H9 (cell line): Measurements from ENCODE around the gene MYRIP. TPM values are rescaled to one million over a fixed set of nuclear protein-coding genes. Genes with fewer than 3 reads are reported as not detected.
"Not testable (repeated sequence)": the region's sequence is repeated elsewhere in the genome, so short reads cannot be mapped to it uniquely, and the experiment has no call there.

Source experiments
- DNase-seq: peaks from one replicate; pipeline ENCODE4 v3.0.0-alpha.2; 2017
- H2AFZ ChIP-seq: one replicate; pipeline ENCODE4 v1.6.1; 2013; ENCODE audit warnings: mild to moderate bottlenecking, low read length, control low read depth, moderate library complexity
- H2AK5ac ChIP-seq: 2 replicates; pipeline ENCODE4 v1.6.1; 2013; ENCODE audit warnings: low read length, control low read depth, mixed read lengths; ENCODE audit not compliant: insufficient read length
- H2BK120ac ChIP-seq: one replicate; pipeline ENCODE4 v1.6.1; 2013; ENCODE audit warnings: low read depth, mild to moderate bottlenecking, low read length, control low read depth, inconsistent platforms; ENCODE audit not compliant: poor library complexity, severe bottlenecking
- H2BK12ac ChIP-seq: 2 replicates; pipeline ENCODE4 v1.6.1; 2013; ENCODE audit warnings: low read length, control low read depth, mixed read lengths, low read depth; ENCODE audit not compliant: insufficient read length
- H2BK15ac ChIP-seq: 2 replicates; pipeline ENCODE4 v1.6.1; 2013; ENCODE audit warnings: low read depth, low read length, control low read depth
- H2BK20ac ChIP-seq: one replicate; pipeline ENCODE4 v1.6.1; 2013; ENCODE audit warnings: low read depth, mild to moderate bottlenecking, low read length, control low read depth, inconsistent platforms; ENCODE audit not compliant: poor library complexity, severe bottlenecking
- H2BK5ac ChIP-seq: 2 replicates; pipeline ENCODE4 v1.6.1; 2013; ENCODE audit warnings: low read length, control low read depth, mixed read lengths; ENCODE audit not compliant: insufficient read length
- H3K14ac ChIP-seq: 2 replicates; pipeline ENCODE4 v1.6.1; 2013; ENCODE audit warnings: low read length, control low read depth; ENCODE audit not compliant: insufficient read depth
- H3K18ac ChIP-seq: 2 replicates; pipeline ENCODE4 v1.6.1; 2013; ENCODE audit warnings: low read depth, mild to moderate bottlenecking, mixed read lengths, low read length, control low read depth; ENCODE audit not compliant: insufficient read length
- H3K23ac ChIP-seq: 2 replicates; pipeline ENCODE4 v1.6.1; 2013; ENCODE audit warnings: low read length, control low read depth, mixed read lengths, low read depth; ENCODE audit not compliant: insufficient read length
- H3K23me2 ChIP-seq: 2 replicates; pipeline ENCODE4 v1.6.1; 2013; ENCODE audit warnings: low read depth, mild to moderate bottlenecking, mixed read lengths, low read length, control low read depth; ENCODE audit not compliant: insufficient read length, poor library complexity, severe bottlenecking
- H3K27ac ChIP-seq: 2 replicates; pipeline ENCODE4 v1.5.1; 2013; ENCODE audit warnings: low read length, control low read depth, mixed read lengths, low read depth; ENCODE audit not compliant: insufficient read length
- H3K27me3 ChIP-seq: 2 replicates; pipeline ENCODE4 v1.6.1; 2013; ENCODE audit warnings: low read length, control low read depth, inconsistent platforms; ENCODE audit not compliant: insufficient read depth
- H3K4ac ChIP-seq: 2 replicates; pipeline ENCODE4 v1.6.1; 2013; ENCODE audit warnings: low read depth, mild to moderate bottlenecking, control low read depth, inconsistent platforms, low read length, moderate library complexity
- H3K4me1 ChIP-seq: 2 replicates; pipeline ENCODE4 v1.6.1; 2013; ENCODE audit warnings: low read length, control low read depth, inconsistent platforms; ENCODE audit not compliant: insufficient read depth
- H3K4me2 ChIP-seq: 2 replicates; pipeline ENCODE4 v1.6.1; 2013; ENCODE audit warnings: low read length, control low read depth, mixed read lengths; ENCODE audit not compliant: insufficient read length, insufficient read depth
- H3K56ac ChIP-seq: 2 replicates; pipeline ENCODE4 v1.6.1; 2013; ENCODE audit warnings: low read depth, mild to moderate bottlenecking, mixed read lengths, low read length, control low read depth; ENCODE audit not compliant: insufficient read length
- H3K79me1 ChIP-seq: 2 replicates; pipeline ENCODE4 v1.6.1; 2013; ENCODE audit warnings: low read depth, mild to moderate bottlenecking, moderate library complexity, low read length, control low read depth, inconsistent platforms; ENCODE audit not compliant: insufficient read depth, poor library complexity, severe bottlenecking
- H3K79me2 ChIP-seq: 2 replicates; pipeline ENCODE4 v1.6.1; 2013; ENCODE audit warnings: low read length, control low read depth, inconsistent platforms; ENCODE audit not compliant: insufficient read depth
- H3K9ac ChIP-seq: 2 replicates; pipeline ENCODE4 v1.6.1; 2013; ENCODE audit warnings: low read length, control low read depth, mixed read lengths; ENCODE audit not compliant: insufficient read length; ENCODE audit errors: extremely low read depth
- H3K9me3 ChIP-seq: one replicate; pipeline ENCODE4 v1.6.1; 2013; ENCODE audit warnings: low read depth, low read length, inconsistent platforms; ENCODE audit not compliant: control insufficient read depth
- H3T11ph ChIP-seq: one replicate; pipeline ENCODE4 v1.6.1; 2013; ENCODE audit warnings: mild to moderate bottlenecking, low read length, control low read depth, inconsistent platforms
- H4K20me1 ChIP-seq: one replicate; pipeline ENCODE4 v1.6.1; 2013; ENCODE audit not compliant: control insufficient read depth, insufficient read length, insufficient read depth
- H4K5ac ChIP-seq: 2 replicates; pipeline ENCODE4 v1.6.1; 2013; ENCODE audit warnings: low read depth, mild to moderate bottlenecking, mixed read lengths, low read length, control low read depth; ENCODE audit not compliant: insufficient read length
- H4K8ac ChIP-seq: replicated peaks from 2 replicates; pipeline ENCODE4 v1.6.1; 2013; ENCODE audit warnings: low read length, control low read depth, mixed read lengths, low read depth; ENCODE audit not compliant: insufficient read length
- H4K91ac ChIP-seq: 2 replicates; pipeline ENCODE4 v1.6.1; 2013; ENCODE audit warnings: low read depth, mild to moderate bottlenecking, moderate library complexity, mixed read lengths, low read length, control low read depth; ENCODE audit not compliant: insufficient read length
- H3K27ac Mint-ChIP-seq, 3 experiments: 2 replicates in 2 of 3; 3 replicates in 1 of 3; pipeline ENCODE4 v1.8.0; 2020 to 2021; ENCODE audit warnings: mixed read lengths in 3 of 3, mild to moderate bottlenecking in 1 of 3, moderate library complexity in 1 of 3
- H3K27me3 Mint-ChIP-seq: 2 replicates; pipeline ENCODE4 v1.8.0; 2021; ENCODE audit warnings: low read depth, mild to moderate bottlenecking, moderate library complexity, mixed read lengths
- H3K36me3 Mint-ChIP-seq, 3 experiments: 2 replicates in 2 of 3; 3 replicates in 1 of 3; pipeline ENCODE4 v1.8.0; 2020 to 2021; ENCODE audit warnings: low read depth in 3 of 3, mixed read lengths in 3 of 3; ENCODE audit not compliant: insufficient read depth in 1 of 3
- H3K4me1 Mint-ChIP-seq, 2 experiments: 2 replicates each; pipeline ENCODE4 v1.8.0; 2020; ENCODE audit warnings: mixed read lengths in 2 of 2
- H3K4me3 Mint-ChIP-seq, 2 experiments: 2 replicates in 1 of 2; 3 replicates in 1 of 2; pipeline ENCODE4 v1.8.0; 2020 to 2021; ENCODE audit warnings: mild to moderate bottlenecking in 2 of 2, mixed read lengths in 2 of 2, moderate library complexity in 1 of 2
- H3K9me3 Mint-ChIP-seq, 2 experiments: 2 replicates in 1 of 2; 3 replicates in 1 of 2; pipeline ENCODE4 v1.8.0; 2020; ENCODE audit warnings: mild to moderate bottlenecking in 2 of 2, mixed read lengths in 2 of 2, moderate library complexity in 1 of 2
- WGBS: extraction: QIAGEN DNeasy Blood & Tissue Kit; methylation state at CpG from one replicate; pipeline ENCODE4 v1.1.7; 2013; ENCODE audit warnings: missing lambda C conversion rate, low lambda C conversion rate, mixed read lengths; ENCODE audit not compliant: insufficient read length; ENCODE audit errors: extremely low coverage; 5-methylcytosine and 5-hydroxymethylcytosine counted together
- total RNA-seq: library from RNA; stranded (reverse); gene quantifications from 2 replicates; pipeline ENCODE4 v1.2.1, GENCODE V29; 2021
- TF ChIP-seq, protein P1 (sequence below): fragments of 200-600 bp; sonication (generic); conservative IDR thresholded peaks from 3 replicates; pipeline ENCODE4 v1.8.0; 2021; ENCODE audit warnings: antibody characterized with exemption, mild to moderate bottlenecking

Gene MYRIP
- total RNA-seq, 1 experiment from 2014 or later: 1.8 TPM

DNA sequence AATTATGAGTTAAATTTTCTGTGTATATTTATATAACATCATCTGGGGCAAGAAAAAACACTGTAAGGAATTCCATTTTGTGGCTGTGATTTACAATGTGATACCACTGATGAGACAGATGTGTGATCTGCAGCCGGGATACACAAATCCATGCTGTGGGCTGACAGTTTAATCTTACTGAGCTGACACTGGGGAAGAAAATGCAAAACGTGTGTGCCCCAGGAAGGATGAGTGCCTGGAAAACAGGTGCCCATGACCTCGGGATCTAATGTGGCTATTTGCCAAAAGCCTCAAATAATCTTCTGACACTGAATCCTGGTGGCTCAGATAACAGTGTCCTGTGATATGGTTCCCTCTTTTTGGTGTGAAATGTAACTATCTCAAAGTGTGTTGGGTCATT is 10.5 kb downstream of the MYRIP start:
- no peak overlapping the region for H2AK5ac ChIP-seq
- H3K27ac Mint-ChIP-seq: no peak overlapping the region
- H2BK20ac ChIP-seq: no peak overlapping the region
- H3K79me2 ChIP-seq: no peaks in the 10 kb centered on the region
- no peak overlapping the region for H3K9ac ChIP-seq
- no peak overlapping the region for H4K91ac ChIP-seq
- H3K23ac ChIP-seq: no peak overlapping the region
- H2BK120ac ChIP-seq: no peak overlapping the region
- no peak overlapping the region for H2AFZ ChIP-seq
- H3K27me3 ChIP-seq: no peaks in the 10 kb centered on the region
- no peaks in the 10 kb centered on the region for H3K4me1 ChIP-seq
- no peaks in the 10 kb centered on the region for H3K79me1 ChIP-seq
- H3K36me3 Mint-ChIP-seq: no peaks in the 10 kb centered on the region
- no CpG with 5 or more reads among the region's 3 CpGs for WGBS
- H4K8ac ChIP-seq: no peak overlapping the region
- no peak overlapping the region for H4K5ac ChIP-seq
- no peaks in the 10 kb centered on the region for H3K23me2 ChIP-seq
- H2BK15ac ChIP-seq: no peak overlapping the region
- no peak overlapping the region for H3K4me2 ChIP-seq
- H3K18ac ChIP-seq: no peak overlapping the region
- no peaks in the 10 kb centered on the region for H3K27me3 Mint-ChIP-seq
- H3K9me3 ChIP-seq: no peaks in the 10 kb centered on the region
- no peak overlapping the region for H3K14ac ChIP-seq
- no peak for DNase-seq
- H3K27ac ChIP-seq: no peak overlapping the region
- no peaks in the 10 kb centered on the region for H3K9me3 Mint-ChIP-seq
- no peak overlapping the region for H2BK5ac ChIP-seq
- TF ChIP-seq, protein P1, sequence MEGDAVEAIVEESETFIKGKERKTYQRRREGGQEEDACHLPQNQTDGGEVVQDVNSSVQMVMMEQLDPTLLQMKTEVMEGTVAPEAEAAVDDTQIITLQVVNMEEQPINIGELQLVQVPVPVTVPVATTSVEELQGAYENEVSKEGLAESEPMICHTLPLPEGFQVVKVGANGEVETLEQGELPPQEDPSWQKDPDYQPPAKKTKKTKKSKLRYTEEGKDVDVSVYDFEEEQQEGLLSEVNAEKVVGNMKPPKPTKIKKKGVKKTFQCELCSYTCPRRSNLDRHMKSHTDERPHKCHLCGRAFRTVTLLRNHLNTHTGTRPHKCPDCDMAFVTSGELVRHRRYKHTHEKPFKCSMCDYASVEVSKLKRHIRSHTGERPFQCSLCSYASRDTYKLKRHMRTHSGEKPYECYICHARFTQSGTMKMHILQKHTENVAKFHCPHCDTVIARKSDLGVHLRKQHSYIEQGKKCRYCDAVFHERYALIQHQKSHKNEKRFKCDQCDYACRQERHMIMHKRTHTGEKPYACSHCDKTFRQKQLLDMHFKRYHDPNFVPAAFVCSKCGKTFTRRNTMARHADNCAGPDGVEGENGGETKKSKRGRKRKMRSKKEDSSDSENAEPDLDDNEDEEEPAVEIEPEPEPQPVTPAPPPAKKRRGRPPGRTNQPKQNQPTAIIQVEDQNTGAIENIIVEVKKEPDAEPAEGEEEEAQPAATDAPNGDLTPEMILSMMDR: no peak
- no peak overlapping the region for H2BK12ac ChIP-seq
- H4K20me1 ChIP-seq: no peaks in the 10 kb centered on the region
- H3K4ac ChIP-seq: no peak overlapping the region
- H3K56ac ChIP-seq: no peak overlapping the region
- H3K4me3 Mint-ChIP-seq: no peak overlapping the region
- H3T11ph ChIP-seq: no peak overlapping the region
- peaks cover 3 to 10% of the 10 kb centered on the region in 2 experiments; a peak in 3 of 4 replicates for H3K4me1 Mint-ChIP-seq

DNA sequence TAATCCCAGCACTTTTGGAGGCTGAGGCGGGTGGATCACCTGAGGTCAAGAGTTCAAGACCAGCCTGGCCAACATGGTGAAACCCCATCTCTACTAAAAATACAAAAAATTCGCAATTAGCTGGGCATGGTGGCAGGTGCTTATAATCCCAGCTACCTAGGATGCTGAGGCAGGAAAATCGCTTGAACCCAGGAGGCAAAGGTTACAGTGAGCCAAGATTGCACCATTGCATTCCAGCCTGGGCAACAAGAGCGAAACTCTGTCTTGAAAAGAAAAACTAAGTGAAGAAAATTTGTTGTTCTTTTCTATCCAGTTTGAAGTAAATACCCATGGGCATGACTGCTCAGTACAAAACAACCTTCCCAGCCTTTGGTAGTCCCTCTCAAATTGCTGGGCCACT is 24.4 kb downstream of the MYRIP start:
- H3K9me3 Mint-ChIP-seq, H3K18ac ChIP-seq, H3K27me3 ChIP-seq, H2BK5ac ChIP-seq, H3K9me3 ChIP-seq, H2BK120ac ChIP-seq, H4K91ac ChIP-seq, H3K79me1 ChIP-seq, DNase-seq, H3K4me1 Mint-ChIP-seq, H2AK5ac ChIP-seq, H3K27ac ChIP-seq, H3K36me3 Mint-ChIP-seq, H3K4me3 Mint-ChIP-seq, H3T11ph ChIP-seq, H4K8ac ChIP-seq, H3K27ac Mint-ChIP-seq, H2BK12ac ChIP-seq, H3K56ac ChIP-seq, H2AFZ ChIP-seq, H3K23me2 ChIP-seq, H3K27me3 Mint-ChIP-seq, H3K14ac ChIP-seq, H2BK20ac ChIP-seq, H3K4me2 ChIP-seq, H3K23ac ChIP-seq, H3K79me2 ChIP-seq, H3K4me1 ChIP-seq, H2BK15ac ChIP-seq, H3K9ac ChIP-seq, H3K4ac ChIP-seq, H4K5ac ChIP-seq, H4K20me1 ChIP-seq: not testable (repeated sequence)
- no CpG with 5 or more reads among the region's 4 CpGs for WGBS
